OCI-M2 (cell line): Measurements from ENCODE around the gene SPOCK1.
"Not testable (repeated sequence)": the region's sequence is repeated elsewhere in the genome, so short reads cannot be mapped to it uniquely, and the experiment has no call there.

Experiments
- DNase-seq: peaks from one replicate; lab custom pipeline; 2025; ENCODE audit not compliant: unreplicated experiment; lab: John Stamatoyannopoulos, UW

SPOCK1 gene

GRCh38 chr5:137233304-137233703 is 265.8 kb downstream of the SPOCK1 start:
- not testable (repeated sequence) for DNase-seq

GRCh38 chr5:137231540-137231939 is 267.6 kb downstream of the SPOCK1 start:
- no peak for DNase-seq

DNA sequence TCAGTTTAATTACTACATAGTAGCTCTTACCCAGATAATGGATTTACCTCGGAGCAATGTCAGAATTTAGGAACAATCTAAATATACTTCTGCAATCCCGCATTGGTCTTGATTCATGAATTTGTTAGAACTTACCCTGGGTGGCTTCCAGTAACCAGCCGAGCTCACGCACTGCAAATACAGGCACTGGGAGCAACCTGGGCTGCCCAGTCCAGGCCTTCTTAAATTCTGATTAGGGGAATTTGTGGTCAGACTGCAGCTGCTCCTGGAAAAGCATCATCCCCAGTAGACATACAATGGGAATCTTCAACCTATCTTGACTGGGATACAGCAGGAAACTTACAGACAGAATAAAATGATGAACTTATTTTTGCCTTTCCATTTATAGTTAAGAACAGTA is 270.3 kb downstream of the SPOCK1 start:
- no peak for DNase-seq

DNA sequence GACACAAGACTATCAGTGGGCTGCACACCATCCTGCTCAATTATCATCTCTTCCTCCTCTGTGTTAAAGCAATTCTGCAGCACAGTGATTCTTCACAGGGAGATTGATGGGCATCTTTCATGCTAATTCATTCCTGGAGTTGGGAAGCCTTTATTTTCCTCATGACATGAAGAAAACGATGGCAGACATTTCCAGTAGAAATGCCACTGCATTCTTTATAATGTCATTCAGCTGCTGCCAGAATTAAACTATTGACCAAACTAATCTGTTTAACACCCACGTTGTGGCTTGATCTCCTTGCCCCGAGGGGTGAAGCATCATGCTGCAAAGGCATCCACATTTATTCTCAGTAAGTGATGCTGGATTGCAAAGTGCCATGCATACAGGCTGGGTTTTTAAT is 273.0 kb downstream of the SPOCK1 start:
- DNase-seq: no peak

DNA sequence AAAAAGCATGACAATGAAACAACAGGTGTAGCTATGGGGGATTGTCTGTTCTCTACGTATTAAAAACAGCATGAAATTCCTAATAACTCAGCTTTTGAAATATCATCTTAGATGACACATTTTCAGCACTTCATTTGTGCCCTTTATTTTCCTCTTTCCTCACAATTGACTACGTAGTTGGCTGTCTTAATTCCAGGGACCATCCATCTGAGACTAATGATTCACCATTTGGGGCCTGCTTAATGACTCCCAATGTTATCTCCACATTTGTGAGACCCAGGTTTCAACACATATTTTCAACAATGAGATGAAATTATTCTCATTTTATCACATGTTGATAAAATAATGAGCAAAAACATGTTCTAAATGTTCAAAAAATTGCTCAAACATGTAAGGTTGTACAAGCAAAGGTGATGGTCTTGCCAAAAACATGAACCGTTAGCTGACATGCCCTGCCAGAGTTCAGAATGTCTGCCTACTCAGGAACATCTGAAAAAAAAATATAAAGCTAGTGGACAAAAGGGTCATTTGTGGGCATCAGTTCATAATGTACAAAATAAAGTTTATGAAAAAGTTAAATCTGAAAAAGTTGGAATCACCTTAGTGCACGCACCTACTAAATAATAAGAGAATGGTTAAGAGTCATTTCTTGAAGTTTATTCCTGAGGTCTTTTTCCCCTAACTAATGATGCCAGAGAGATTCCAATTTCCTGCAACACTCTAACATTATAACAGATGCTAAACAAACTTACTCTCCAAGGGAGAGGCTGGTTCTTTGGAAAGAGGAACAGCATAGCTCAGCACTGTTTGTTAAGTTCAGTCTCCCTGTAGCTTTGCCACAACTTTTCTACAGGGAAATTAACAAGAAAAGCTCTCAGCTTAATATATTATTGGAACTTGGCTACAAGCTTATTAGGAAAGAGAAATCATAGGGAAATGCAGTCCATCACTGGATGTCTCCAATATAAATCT is 275.5 kb downstream of the SPOCK1 start:
- no peak for DNase-seq

DNA sequence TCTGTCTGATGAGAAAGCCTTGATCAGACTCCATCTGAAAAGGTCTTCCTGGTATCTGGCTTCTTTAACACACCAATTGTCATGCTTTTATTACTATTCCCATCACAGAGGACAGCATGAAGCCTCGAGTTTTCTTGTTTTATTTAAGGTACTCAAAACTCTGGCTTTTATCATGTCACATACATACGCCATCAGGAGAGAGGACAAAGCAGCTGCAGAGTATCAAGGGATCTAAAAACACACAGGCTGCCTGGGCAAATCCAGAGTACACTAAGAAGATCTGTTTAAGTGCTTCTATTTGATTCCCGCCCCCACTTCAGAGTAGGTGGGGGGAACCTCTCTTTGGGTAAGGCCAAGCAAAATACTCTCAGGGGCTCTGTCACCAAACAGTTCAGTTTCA is 277.2 kb downstream of the SPOCK1 start:
- no peak for DNase-seq

DNA sequence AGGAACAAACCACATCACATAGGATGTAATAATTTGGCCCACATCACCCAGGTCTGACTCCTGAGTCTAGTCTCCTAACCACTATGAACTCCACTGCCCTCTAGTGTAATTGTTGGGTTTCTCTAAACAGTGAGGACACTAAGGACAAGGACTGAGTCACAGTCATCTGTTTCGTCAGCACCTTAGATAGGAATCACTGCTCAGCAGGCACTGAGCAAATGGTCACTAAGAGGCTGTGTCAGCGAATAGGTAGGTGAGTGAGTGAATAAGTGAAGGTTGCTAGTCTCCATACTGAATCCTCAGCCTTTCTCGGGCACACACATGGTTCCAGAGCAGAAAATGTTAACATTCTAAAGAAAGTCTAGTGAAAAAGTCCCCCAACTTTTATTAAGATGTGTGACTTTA is 278.6 kb downstream of the SPOCK1 start:
- no peak for DNase-seq

DNA sequence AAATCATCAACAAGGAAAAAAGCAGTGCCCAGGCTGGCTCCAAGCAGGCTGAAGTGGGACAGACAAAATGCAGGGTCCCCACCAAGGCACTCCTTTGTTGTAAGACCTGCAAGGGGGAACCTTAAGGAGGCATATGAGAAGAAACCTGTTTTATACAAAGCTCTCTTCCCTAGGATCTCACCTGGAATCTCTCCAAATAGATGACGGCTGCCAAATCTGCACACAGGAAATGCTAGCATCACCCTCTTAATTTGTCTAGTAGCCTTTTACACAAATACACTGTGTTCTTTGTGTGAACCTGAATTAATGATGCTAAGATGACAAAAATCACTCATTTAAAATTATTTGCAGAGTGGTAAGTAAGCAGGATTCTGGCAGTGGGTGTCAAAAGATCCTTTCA is 280.2 kb downstream of the SPOCK1 start:
- no peak for DNase-seq

DNA sequence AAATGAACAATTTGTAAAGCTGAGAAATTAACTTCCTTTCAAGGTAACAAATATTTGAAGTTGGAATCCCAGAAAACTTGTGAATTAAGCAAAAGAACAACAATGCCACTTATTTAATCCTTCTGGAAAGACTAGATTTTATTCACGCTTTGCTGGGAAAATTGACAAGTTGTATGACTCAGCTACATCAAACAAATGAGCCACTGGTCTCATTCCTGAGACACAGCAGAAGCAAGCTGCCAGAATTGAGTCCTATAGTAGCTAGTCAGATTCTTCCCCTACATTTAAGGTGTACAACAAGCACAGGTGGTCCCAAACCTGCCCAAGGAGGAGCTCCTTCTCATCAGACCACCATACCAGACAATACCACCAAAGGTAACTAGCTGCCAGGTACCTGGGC is 280.7 kb downstream of the SPOCK1 start:
- DNase-seq: no peak

DNA sequence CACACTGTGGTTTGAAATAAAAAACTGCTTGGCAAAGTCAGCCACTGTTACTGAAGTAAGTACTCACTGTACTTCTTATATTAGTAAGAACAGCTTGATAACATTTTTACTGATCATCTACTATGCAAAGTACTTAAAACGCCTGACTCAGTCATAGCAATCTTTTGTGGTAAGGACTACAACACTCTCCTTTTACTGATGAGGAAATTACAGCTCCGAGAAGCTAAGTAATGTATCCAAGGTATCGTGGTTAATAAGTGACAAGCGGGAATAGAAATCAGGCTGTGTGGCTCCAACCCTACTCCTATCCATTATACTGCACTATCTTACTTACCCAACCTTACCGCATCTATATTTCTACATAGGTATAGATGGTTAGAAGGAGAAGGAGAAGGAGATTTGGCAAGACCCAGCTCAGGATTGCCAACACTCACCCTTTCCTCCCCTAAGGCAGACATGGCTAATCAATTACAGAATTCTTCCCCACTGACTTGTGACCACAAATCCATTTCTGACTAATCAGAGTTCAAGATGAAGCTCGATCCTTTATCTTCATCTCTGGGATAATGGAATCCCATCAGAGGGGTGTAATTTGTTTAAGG is 281.4 kb downstream of the SPOCK1 start:
- DNase-seq: no peak

- DNase-seq: no peak
Observed at GRCh38 chr5:137216976-137217598, 282.0 kb downstream of the SPOCK1 start.

GRCh38 chr5:137215780-137216179 is 283.3 kb downstream of the SPOCK1 start:
- no peak for DNase-seq

DNA sequence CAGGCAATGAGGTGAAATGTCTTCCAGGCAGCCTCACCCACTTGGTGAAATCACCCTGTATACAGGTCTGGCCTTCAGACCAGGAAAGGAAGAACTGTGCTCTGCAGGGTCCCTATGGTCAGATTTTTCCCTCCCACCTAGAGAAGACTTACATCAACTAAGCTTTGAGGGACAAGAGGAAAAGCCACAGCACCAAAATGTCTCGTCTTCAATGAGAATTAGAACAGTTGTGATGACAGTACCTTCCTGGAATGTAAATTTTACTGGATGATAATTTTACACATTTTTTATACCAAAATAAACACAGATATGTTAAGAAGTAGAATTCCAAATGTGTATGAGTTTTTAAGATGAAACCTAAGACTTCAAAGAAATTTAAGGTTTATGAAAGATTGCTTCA is 283.9 kb downstream of the SPOCK1 start:
- no peak for DNase-seq

DNA sequence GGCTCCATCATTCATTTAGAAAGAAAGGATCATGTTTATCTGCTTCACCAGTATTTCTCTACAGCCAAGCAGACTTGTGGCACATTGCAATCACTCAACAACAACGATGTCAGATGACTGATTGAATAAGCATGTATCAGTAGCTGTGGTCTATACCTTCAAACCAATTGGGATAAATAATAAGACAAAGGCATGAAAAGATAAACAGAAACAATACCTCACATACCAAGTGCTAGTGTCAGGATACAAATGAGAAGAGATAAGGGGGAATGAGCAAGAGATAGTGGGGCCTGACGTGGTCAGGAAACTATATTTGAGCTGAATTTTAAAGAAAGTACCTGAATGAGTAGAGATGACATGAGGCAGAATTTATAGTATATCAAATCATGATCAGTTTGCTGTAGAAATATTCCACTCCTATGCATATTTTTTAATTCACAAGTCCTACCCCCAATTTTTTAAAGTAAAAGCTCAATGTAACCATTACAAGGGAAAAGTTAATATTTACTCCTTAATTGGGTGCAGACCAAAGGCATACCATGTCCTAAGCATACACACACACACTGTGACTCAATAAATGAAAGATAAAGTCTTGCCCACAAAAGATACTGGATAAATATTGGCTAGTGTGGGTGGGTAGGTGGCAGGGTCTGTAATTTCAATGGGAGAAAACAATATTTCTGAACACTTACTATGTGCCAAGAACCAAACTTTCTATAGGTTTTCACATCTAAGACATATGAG is 284.5 kb downstream of the SPOCK1 start:
- DNase-seq: no peak

GRCh38 chr5:137212471-137212870 is 286.7 kb downstream of the SPOCK1 start:
- DNase-seq: no peak

GRCh38 chr5:137209232-137209809 is 289.8 kb downstream of the SPOCK1 start:
- DNase-seq: no peak

DNA sequence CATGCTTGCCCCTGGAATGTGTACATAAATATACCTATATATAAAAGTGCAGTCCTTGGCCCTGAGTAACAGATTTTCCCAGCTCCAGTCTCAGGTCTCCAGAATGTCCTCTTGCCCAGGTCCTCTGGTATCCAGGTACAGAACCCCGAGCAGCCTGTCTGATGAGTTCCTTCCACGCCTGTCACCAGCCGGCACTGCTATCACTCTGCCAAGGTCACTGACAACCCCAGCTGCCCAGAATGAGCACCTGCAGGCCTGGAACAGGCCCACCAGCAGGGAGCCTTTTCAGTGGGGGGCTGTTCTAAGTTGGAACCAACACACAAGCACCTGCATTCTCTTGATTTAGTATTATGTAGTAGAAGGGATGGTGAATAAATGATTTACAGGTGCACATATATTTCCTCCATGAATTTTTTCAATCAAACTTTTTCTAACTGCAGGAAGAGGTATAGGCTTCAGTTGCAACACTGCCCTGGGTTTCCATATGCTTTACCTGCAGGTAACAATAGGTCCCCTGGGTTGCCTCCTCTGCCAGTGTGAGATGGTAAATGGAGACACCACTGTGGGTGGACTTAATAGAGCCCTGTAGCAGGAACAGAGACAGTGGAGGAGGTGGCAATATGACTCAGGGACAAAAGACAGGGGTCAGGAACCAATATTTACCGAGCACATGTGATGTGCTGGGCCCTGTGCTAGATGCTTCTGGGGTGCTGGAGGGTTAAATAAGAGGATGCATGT is 291.9 kb downstream of the SPOCK1 start:
- DNase-seq: no peak

DNA sequence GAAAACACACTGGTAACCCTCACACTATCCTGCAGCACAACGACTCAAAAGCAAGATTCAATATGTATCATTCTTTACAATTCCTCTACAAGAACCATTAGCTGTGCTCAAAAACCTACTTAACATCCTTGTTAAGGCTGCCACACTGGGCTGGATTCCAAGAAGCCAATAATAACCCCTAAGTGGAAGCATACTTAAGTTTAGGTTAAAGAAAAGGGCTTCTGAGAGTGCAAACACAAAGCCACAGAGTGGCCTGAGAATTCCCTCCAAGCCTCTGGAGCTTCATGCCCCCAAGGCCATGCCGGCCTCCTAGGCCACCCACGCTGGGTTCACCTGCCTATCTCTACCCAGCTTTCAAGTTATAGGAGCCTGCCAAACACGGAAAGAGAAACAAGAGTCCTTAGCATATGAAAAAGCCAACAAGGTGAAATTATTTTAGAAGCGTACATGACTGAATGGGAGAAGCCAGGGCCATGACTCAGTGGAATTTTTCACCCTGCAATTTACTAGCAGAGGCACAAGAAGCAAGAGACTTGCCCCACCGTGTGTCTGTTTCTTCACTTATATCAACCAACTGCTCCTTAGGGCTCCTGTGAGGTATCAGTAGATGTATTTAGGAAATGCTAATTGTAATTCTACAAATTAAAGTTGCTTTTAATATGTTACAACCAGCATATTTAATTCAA is 293.0 kb downstream of the SPOCK1 start:
- DNase-seq: no peak

GRCh38 chr5:137205231-137206027 is 293.7 kb downstream of the SPOCK1 start:
- no peak for DNase-seq
